Esophagus muscularis mucosa (tissue), 4 donors: ENCODE results near the gene PCNX2. TPM values are rescaled to one million over a fixed set of nuclear protein-coding genes. Genes with fewer than 3 reads are reported as not detected.

Experiments used
- DNase-seq: peaks from one replicate; pipeline ENCODE4 v3.0.0-alpha.2; 2017; ENCODE audit errors: extremely low spot score
- H3K27ac ChIP-seq, 4 donors: fragments of 200-600 bp; sonication (generic); replicated peaks in 1 of 4; 1 replicate in 3 of 4; 2 replicates in 1 of 4; pipeline ENCODE4 v1.5.1; 2016 to 2019; ENCODE audit warnings: mild to moderate bottlenecking in 1 of 4
- H3K27me3 ChIP-seq, 4 donors: fragments of 200-600 bp; sonication (generic); one replicate each; pipeline versions ENCODE4 v1.5.1 to v1.6.0; 2016 to 2019
- H3K36me3 ChIP-seq, 4 donors: fragments of 200-600 bp; sonication (generic); one replicate each; pipeline ENCODE4 v1.5.1; 2016 to 2019
- H3K4me1 ChIP-seq, 4 donors: fragments of 200-600 bp; sonication (generic); one replicate each; pipeline ENCODE4 v1.5.1; 2016 to 2019
- H3K4me3 ChIP-seq, 4 donors: fragments of 200-600 bp; sonication (generic); 1 replicate in 2 of 4; 2 replicates in 2 of 4; pipeline ENCODE4 v1.5.1; 2016 to 2019; ENCODE audit warnings: mild to moderate bottlenecking in 4 of 4, moderate library complexity in 1 of 4
- H3K9me3 ChIP-seq, 4 donors: fragments of 200-600 bp; sonication (generic); 1 replicate in 3 of 4; 2 replicates in 1 of 4; pipeline ENCODE4 v1.5.1; 2016 to 2019
- CTCF ChIP-seq, 3 experiments: fragments of 200-600 bp in 2 of 3; fragments of 450-650 bp in 1 of 3; sonication (generic) in 2 of 3; IDR thresholded peaks; one replicate each; pipeline ENCODE4 v1.5.1; 2017 to 2019; ENCODE audit warnings: antibody characterized with exemption in 3 of 3, mild to moderate bottlenecking in 2 of 3, moderate library complexity in 1 of 3
- EP300 ChIP-seq: sonication (generic); formaldehyde crosslinking; IDR thresholded peaks from one replicate; pipeline ENCODE4 v1.6.1; 2017; ENCODE audit warnings: antibody characterized with exemption
- POLR2A ChIP-seq: fragments of 450-650 bp; IDR thresholded peaks from one replicate; pipeline ENCODE4 v1.6.1; 2017; ENCODE audit warnings: antibody characterized with exemption, moderate library complexity, mild to moderate bottlenecking, low read depth
- POLR2AphosphoS5 ChIP-seq, 2 donors: sonication (generic); formaldehyde crosslinking; IDR thresholded peaks; one replicate each; pipeline ENCODE4 v1.6.1; 2017; ENCODE audit warnings: antibody characterized with exemption in 2 of 2
- WGBS: methylation state at CpG from one replicate; pipeline ENCODE4 v1.1.5; 2018; 5-methylcytosine and 5-hydroxymethylcytosine counted together
- intact Hi-C: fragments of 100-400 bp; cut with DNase I; formaldehyde crosslinking; loops from one replicate; pipeline ENCODE4 v1.15.1; 2023
- total RNA-seq, 4 donors: library from RNA; depleted of rRNA; stranded (reverse); fragments of >200 nt; gene quantifications; one replicate each; pipeline versions ENCODE4 v1.1.0 to v1.2.1, GENCODE V29; 2016

The PCNX2 gene
- total RNA-seq, 4 donors from 2014 or later: 5.7 to 23.3 (median 7.9) TPM

GRCh38 chr1:233022246-233022645, 273.3 kb downstream of the PCNX2 start:
- Histone ChIP-seq H3K4me3 (no peak overlapping the region), H3K4me1 (peaks cover 0 to 12% (median 9%) of the 10 kb centered on the region in 4 donors), H3K27ac (no peak overlapping the region), H3K27me3 (no peaks in the 10 kb centered on the region), H3K9me3 (no peaks in the 10 kb centered on the region), H3K36me3 (no peaks in the 10 kb centered on the region)
- 90% methylated on average over 2 of the region's 2 CpGs for WGBS
- no peak for TF ChIP-seq EP300
- TF ChIP-seq POLR2A: no peak
- TF ChIP-seq CTCF (IDR thresholded peaks at IDR 0.05): no peak
- TF ChIP-seq POLR2AphosphoS5 (IDR thresholded peaks at IDR 0.05): no peak
- intact Hi-C loops: no loop called here
- DNase-seq: no peak

GRCh38 chr1:233020426-233020825, 275.1 kb downstream of the PCNX2 start:
- Histone ChIP-seq H3K27ac (no peak overlapping the region), H3K4me1 (peaks cover 0 to 12% (median 9%) of the 10 kb centered on the region in 4 donors), H3K27me3 (no peaks in the 10 kb centered on the region), H3K36me3 (no peaks in the 10 kb centered on the region), H3K4me3 (no peak overlapping the region), H3K9me3 (no peaks in the 10 kb centered on the region)
- DNase-seq: no peak
- 81% methylated on average over 7 of the region's 8 CpGs for WGBS
- TF ChIP-seq POLR2A (no peak), CTCF (IDR thresholded peaks at IDR 0.05) (no peak), POLR2AphosphoS5 (IDR thresholded peaks at IDR 0.05) (no peak), EP300 (no peak)
- intact Hi-C loops: no loop called here

- DNase-seq: peak; percentile 26
- no peak for TF ChIP-seq EP300
- TF ChIP-seq POLR2AphosphoS5 (IDR thresholded peaks at IDR 0.05): no peak
- TF ChIP-seq CTCF (IDR thresholded peaks at IDR 0.05): no peak
- TF ChIP-seq POLR2A: no peak
- intact Hi-C loops: no loop called here
- Histone ChIP-seq H3K27ac (no peak overlapping the region), H3K4me3 (no peak overlapping the region), H3K27me3 (no peaks in the 10 kb centered on the region), H3K36me3 (no peaks in the 10 kb centered on the region), H3K9me3 (no peaks in the 10 kb centered on the region), H3K4me1 (peaks cover 0 to 12% (median 9%) of the 10 kb centered on the region in 4 donors)
- WGBS: 77% methylated on average over 12 of the region's 12 CpGs
These were observed 275.7 kb downstream of the PCNX2 start for GRCh38 chr1:233019778-233020325.

GRCh38 chr1:233019083-233019482, 276.4 kb downstream of the PCNX2 start:
- H3K27ac ChIP-seq: no peak overlapping the region
- H3K4me3 ChIP-seq: no peak overlapping the region
- no peak for DNase-seq
- no peaks in the 10 kb centered on the region for H3K9me3 ChIP-seq
- peaks cover 0 to 7% (median 0%) of the 10 kb centered on the region in 4 donors for H3K36me3 ChIP-seq
- intact Hi-C loops: no loop called here
- no peaks in the 10 kb centered on the region for H3K27me3 ChIP-seq
- 92% methylated on average over 3 of the region's 3 CpGs for WGBS
- H3K4me1 ChIP-seq: peaks cover 0 to 12% (median 9%) of the 10 kb centered on the region in 4 donors
- TF ChIP-seq POLR2A (no peak), EP300 (no peak), POLR2AphosphoS5 (IDR thresholded peaks at IDR 0.05) (no peak), CTCF (IDR thresholded peaks at IDR 0.05) (no peak)

GRCh38 chr1:233016798-233017197, 278.7 kb downstream of the PCNX2 start:
- H3K27me3 ChIP-seq: no peaks in the 10 kb centered on the region
- TF ChIP-seq CTCF (IDR thresholded peaks at IDR 0.05) (no peak), POLR2AphosphoS5 (IDR thresholded peaks at IDR 0.05) (no peak), POLR2A (no peak), EP300 (no peak)
- intact Hi-C loops: no loop called here
- 73% methylated on average over 6 of the region's 6 CpGs for WGBS
- no peak overlapping the region for H3K4me3 ChIP-seq
- H3K4me1 ChIP-seq: peaks cover 0 to 12% (median 9%) of the 10 kb centered on the region in 4 donors
- DNase-seq: no peak
- H3K27ac ChIP-seq: no peak overlapping the region
- peaks cover 0 to 8% (median 2%) of the 10 kb centered on the region in 4 donors for H3K36me3 ChIP-seq
- no peaks in the 10 kb centered on the region for H3K9me3 ChIP-seq
